SK-N-SH treated with all-trans-retinoic acid at 6 μM for 48 hours (cell line): ENCODE data around the gene PRORP.

Experiments
- ATAC-seq: fragments of 200-7000 bp; cut with Tn5 transposase; 3 replicates; pipeline ENCODE4 v1.9.1; 2020; ENCODE audit warnings: mild to moderate bottlenecking, moderate library complexity
- ARNTL ChIP-seq: fragments of 450-650 bp; formaldehyde crosslinking; IDR thresholded peaks from 2 replicates; pipeline ENCODE4 v1.5.0; 2020; ENCODE audit warnings: low read depth, mild to moderate bottlenecking, moderate library complexity, borderline replicate concordance
- BACH2 ChIP-seq: fragments of 250-450 bp; sonication (Bioruptor Pico); IDR thresholded peaks from 2 replicates; pipeline ENCODE4 v1.9.0; 2021; ENCODE audit warnings: mild to moderate bottlenecking, borderline replicate concordance
- CREB5 ChIP-seq: fragments of 250-450 bp; sonication (Bioruptor Pico); IDR thresholded peaks from 2 replicates; pipeline ENCODE4 v1.5.1; 2020; ENCODE audit warnings: low read depth, mild to moderate bottlenecking, moderate library complexity
- CSDC2 ChIP-seq: fragments of 250-450 bp; sonication (Bioruptor Pico); IDR thresholded peaks from 2 replicates; pipeline ENCODE4 v1.5.0; 2020; ENCODE audit warnings: mild to moderate bottlenecking, moderate library complexity
- CSRNP3 ChIP-seq: fragments of 250-450 bp; sonication (Bioruptor Pico); IDR thresholded peaks from 2 replicates; pipeline ENCODE4 v1.5.1; 2021; ENCODE audit warnings: mild to moderate bottlenecking, moderate library complexity
- ESRRG ChIP-seq: fragments of 250-450 bp; sonication (Bioruptor Pico); IDR thresholded peaks from 2 replicates; pipeline ENCODE4 v1.6.1; 2021; ENCODE audit warnings: mild to moderate bottlenecking
- GLIS3 ChIP-seq: fragments of 250-450 bp; sonication (Bioruptor Pico); IDR thresholded peaks from 2 replicates; pipeline ENCODE4 v1.5.0; 2020; ENCODE audit warnings: mild to moderate bottlenecking, moderate library complexity
- ISL1 ChIP-seq: fragments of 250-450 bp; sonication (Bioruptor Pico); IDR thresholded peaks from 2 replicates; pipeline ENCODE4 v2.1.2; 2022; ENCODE audit warnings: mild to moderate bottlenecking, moderate library complexity
- OSR1 ChIP-seq: fragments of 250-450 bp; sonication (Bioruptor Pico); IDR thresholded peaks from 2 replicates; pipeline ENCODE4 v1.8.0; 2022; ENCODE audit warnings: moderate library complexity, mild to moderate bottlenecking, inconsistent platforms
- PATZ1 ChIP-seq: fragments of 250-450 bp; sonication (Bioruptor Pico); IDR thresholded peaks from 2 replicates; pipeline ENCODE4 v1.8.0; 2020; ENCODE audit warnings: mild to moderate bottlenecking, moderate library complexity, borderline replicate concordance
- POU6F1 ChIP-seq: fragments of 250-450 bp; sonication (Bioruptor Pico); IDR thresholded peaks from 2 replicates; pipeline ENCODE4 v1.8.0; 2021; ENCODE audit warnings: low read depth, mild to moderate bottlenecking, moderate library complexity, borderline replicate concordance
- PPARA ChIP-seq: fragments of 250-450 bp; sonication (Bioruptor Pico); IDR thresholded peaks from 2 replicates; pipeline ENCODE4 v1.5.0; 2020; ENCODE audit warnings: mild to moderate bottlenecking, borderline replicate concordance
- RARB ChIP-seq: fragments of 250-450 bp; sonication (Bioruptor Pico); IDR thresholded peaks from 2 replicates; pipeline ENCODE4 v1.8.0; 2021; ENCODE audit warnings: mild to moderate bottlenecking, moderate library complexity
- SNAI2 ChIP-seq: fragments of 250-450 bp; sonication (Bioruptor Pico); IDR thresholded peaks from 2 replicates; pipeline ENCODE4 v1.5.0; 2020; ENCODE audit warnings: mild to moderate bottlenecking, moderate library complexity
- TCF4 ChIP-seq: fragments of 250-450 bp; sonication (Bioruptor Pico); IDR thresholded peaks from 2 replicates; pipeline ENCODE4 v1.8.0; 2021; ENCODE audit warnings: mild to moderate bottlenecking, moderate library complexity, borderline replicate concordance
- TOX ChIP-seq: fragments of 250-450 bp; sonication (Bioruptor Pico); IDR thresholded peaks from 2 replicates; pipeline ENCODE4 v1.8.0; 2021; ENCODE audit warnings: mild to moderate bottlenecking, moderate library complexity, borderline replicate concordance
- TSHZ2 ChIP-seq: fragments of 250-450 bp; sonication (Bioruptor Pico); IDR thresholded peaks from 2 replicates; pipeline ENCODE4 v1.5.0; 2020; ENCODE audit warnings: mild to moderate bottlenecking, moderate library complexity
- ZC3H10 ChIP-seq: fragments of 250-450 bp; sonication (Bioruptor Pico); IDR thresholded peaks from 2 replicates; pipeline ENCODE4 v1.5.1; 2021; ENCODE audit warnings: mild to moderate bottlenecking, moderate library complexity
- ZFP3 ChIP-seq: fragments of 250-450 bp; sonication (Bioruptor Pico); IDR thresholded peaks from 2 replicates; pipeline ENCODE4 v1.5.0; 2020; ENCODE audit warnings: mild to moderate bottlenecking, moderate library complexity
- ZFP30 ChIP-seq: fragments of 450-650 bp; formaldehyde crosslinking; IDR thresholded peaks from 2 replicates; pipeline ENCODE4 v1.5.0; 2022; ENCODE audit warnings: mild to moderate bottlenecking, moderate library complexity
- ZNF565 ChIP-seq: fragments of 450-650 bp; formaldehyde crosslinking; conservative IDR thresholded peaks from 2 replicates; pipeline ENCODE4 v1.5.0; 2020; ENCODE audit warnings: low read depth, mild to moderate bottlenecking, moderate library complexity
- ZNF70 ChIP-seq: fragments of 450-650 bp; formaldehyde crosslinking; IDR thresholded peaks from 2 replicates; pipeline ENCODE4 v1.5.0; 2020; ENCODE audit warnings: mild to moderate bottlenecking, moderate library complexity
- ZNF8 ChIP-seq: fragments of 450-650 bp; formaldehyde crosslinking; IDR thresholded peaks from 2 replicates; pipeline ENCODE4 v1.5.0; 2020; ENCODE audit warnings: mild to moderate bottlenecking, moderate library complexity

The PRORP gene

GRCh38 chr14:35122696-35123387, 490 bp downstream of the PRORP start:
- TF ChIP-seq CSDC2 (CRISPR knock-in tag) (0 out of 2 replicates have a peak, but pooled peaks have one; percentile 27), ZNF70 (CRISPR knock-in tag) (no peak)
- TF ChIP-seq, all 23 proteins: peak for 1

GRCh38 chr14:35123388-35123703, 994 bp downstream of the PRORP start:
- TF ChIP-seq ISL1: no peak
- TF ChIP-seq TCF4 (CRISPR knock-in tag): no peak
- TF ChIP-seq SNAI2 (CRISPR knock-in tag): no peak
- TF ChIP-seq ARNTL (CRISPR knock-in tag): no peak
- no peak for TF ChIP-seq ZNF565 (CRISPR knock-in tag)
- TF ChIP-seq RARB (CRISPR knock-in tag): no peak
- no peak for TF ChIP-seq ZNF70 (CRISPR knock-in tag)
- no peak for TF ChIP-seq ZFP3 (CRISPR knock-in tag)
- TF ChIP-seq ZFP30 (CRISPR knock-in tag): no peak
- no peak for TF ChIP-seq BACH2 (CRISPR knock-in tag)
- no peak for TF ChIP-seq ZNF8 (CRISPR knock-in tag)
- TF ChIP-seq ESRRG: no peak
- no peak for TF ChIP-seq TOX
- no peak for TF ChIP-seq CSDC2 (CRISPR knock-in tag)
- TF ChIP-seq CREB5 (CRISPR knock-in tag): no peak
- no peak for ATAC-seq

More at GRCh38 chr14:35122696-35123387, 490 bp downstream of the PRORP start:
- ATAC-seq: peak; percentile 32

- no peak for ATAC-seq
- no peak for TF ChIP-seq ZC3H10 (CRISPR knock-in tag)
- no peak for TF ChIP-seq RARB (CRISPR knock-in tag)
- TF ChIP-seq ESRRG: no peak
- no peak for TF ChIP-seq POU6F1 (CRISPR knock-in tag)
These were observed 1.8 kb downstream of the PRORP start for GRCh38 chr14:35124127-35124526.

- TF ChIP-seq ARNTL (CRISPR knock-in tag): no peak
- no peak for TF ChIP-seq ESRRG
- no peak for TF ChIP-seq OSR1
- TF ChIP-seq ISL1: no peak
- no peak for TF ChIP-seq TCF4 (CRISPR knock-in tag)
- no peak for TF ChIP-seq PPARA (CRISPR knock-in tag)
- TF ChIP-seq CSRNP3 (CRISPR knock-in tag): no peak
- no peak for TF ChIP-seq TSHZ2
- no peak for TF ChIP-seq RARB (CRISPR knock-in tag)
- TF ChIP-seq CSDC2 (CRISPR knock-in tag): no peak
- TF ChIP-seq ZFP30 (CRISPR knock-in tag): no peak
- TF ChIP-seq CREB5 (CRISPR knock-in tag): no peak
- TF ChIP-seq ZC3H10 (CRISPR knock-in tag): no peak
- no peak for TF ChIP-seq ZFP3 (CRISPR knock-in tag)
- TF ChIP-seq ZNF565 (CRISPR knock-in tag): no peak
- no peak for TF ChIP-seq GLIS3 (CRISPR knock-in tag)
- TF ChIP-seq PATZ1: no peak
- TF ChIP-seq TOX: no peak
- TF ChIP-seq, all 23 proteins: peak for 0
- ATAC-seq: no peak
These were observed 11.4 kb downstream of the PRORP start for GRCh38 chr14:35133542-35134328.
